Trophoblast cell (in vitro differentiated cells and primary cell): ENCODE measurements around the gene TMEM130.

Source experiments
- DNase-seq, 2 donors: peaks; one replicate each; pipeline ENCODE4 v3.0.0-alpha.2; 2016
- H2AFZ ChIP-seq: 2 replicates; pipeline ENCODE4 v1.6.1; 2013; ENCODE audit warnings: low read length, moderate library complexity, mild to moderate bottlenecking; ENCODE audit not compliant: insufficient read depth, poor library complexity
- H2AK5ac ChIP-seq: 2 replicates; pipeline ENCODE4 v1.6.1; 2013; ENCODE audit warnings: mild to moderate bottlenecking, low read length
- H2BK120ac ChIP-seq: 2 replicates; pipeline ENCODE4 v1.6.1; 2013; ENCODE audit warnings: low read length, mild to moderate bottlenecking, moderate library complexity; ENCODE audit not compliant: insufficient read depth, poor library complexity
- H2BK12ac ChIP-seq: 2 replicates; pipeline ENCODE4 v1.6.1; 2013; ENCODE audit warnings: mild to moderate bottlenecking, low read length, moderate library complexity
- H2BK5ac ChIP-seq: 2 replicates; pipeline ENCODE4 v1.6.1; 2013; ENCODE audit warnings: low read length, low read depth, moderate library complexity, mild to moderate bottlenecking; ENCODE audit not compliant: poor library complexity
- H3K14ac ChIP-seq: 2 replicates; pipeline ENCODE4 v1.6.1; 2013; ENCODE audit warnings: mild to moderate bottlenecking, low read length
- H3K18ac ChIP-seq: 2 replicates; pipeline ENCODE4 v1.6.1; 2013; ENCODE audit warnings: mild to moderate bottlenecking, low read length
- H3K23ac ChIP-seq: 2 replicates; pipeline ENCODE4 v1.6.1; 2013; ENCODE audit warnings: low read length
- H3K27ac ChIP-seq: 2 replicates; pipeline ENCODE4 v1.5.1; 2013; ENCODE audit warnings: low read depth, mild to moderate bottlenecking, inconsistent platforms, low read length, moderate library complexity
- H3K27me3 ChIP-seq: 2 replicates; pipeline ENCODE4 v1.6.1; 2013; ENCODE audit warnings: inconsistent platforms, mild to moderate bottlenecking, low read length, moderate library complexity; ENCODE audit not compliant: insufficient read depth
- H3K36me3 ChIP-seq, 2 experiments: 1 replicate in 1 of 2; 2 replicates in 1 of 2; pipeline ENCODE4 v1.6.1; 2013; ENCODE audit warnings: low read length in 2 of 2, mild to moderate bottlenecking in 2 of 2, moderate library complexity in 1 of 2; ENCODE audit not compliant: insufficient read depth in 2 of 2, control insufficient read depth in 1 of 2
- H3K4ac ChIP-seq: 2 replicates; pipeline ENCODE4 v1.6.1; 2013; ENCODE audit warnings: low read depth, mild to moderate bottlenecking, low read length, moderate library complexity
- H3K4me1 ChIP-seq, 2 experiments: 1 replicate in 1 of 2; 2 replicates in 1 of 2; pipeline ENCODE4 v1.6.1; 2013; ENCODE audit warnings: low read length in 2 of 2, mild to moderate bottlenecking in 2 of 2, moderate library complexity in 1 of 2; ENCODE audit not compliant: insufficient read depth in 2 of 2, control insufficient read depth in 1 of 2
- H3K4me2 ChIP-seq: 2 replicates; pipeline ENCODE4 v1.6.1; 2013; ENCODE audit warnings: inconsistent platforms, mild to moderate bottlenecking, low read length, moderate library complexity
- H3K4me3 ChIP-seq: 2 replicates; pipeline ENCODE4 v1.5.1; 2013; ENCODE audit warnings: mild to moderate bottlenecking, low read depth, low read length, inconsistent platforms
- H3K79me1 ChIP-seq: one replicate; pipeline ENCODE4 v1.6.1; 2013; ENCODE audit warnings: low read length
- H3K79me2 ChIP-seq: 2 replicates; pipeline ENCODE4 v1.6.1; 2013; ENCODE audit warnings: low read length, mild to moderate bottlenecking; ENCODE audit not compliant: control insufficient read depth, insufficient read depth, poor library complexity
- H3K9ac ChIP-seq: 2 replicates; pipeline ENCODE4 v1.6.1; 2013; ENCODE audit warnings: mild to moderate bottlenecking, low read length
- H3K9me3 ChIP-seq: 2 replicates; pipeline ENCODE4 v1.6.1; 2013; ENCODE audit warnings: low read depth, mild to moderate bottlenecking, control low read depth, inconsistent platforms, low read length; ENCODE audit not compliant: insufficient read depth
- H4K12ac ChIP-seq: 2 replicates; pipeline ENCODE4 v1.6.1; 2013; ENCODE audit warnings: low read depth, mild to moderate bottlenecking, low read length, moderate library complexity
- H4K8ac ChIP-seq: 2 replicates; pipeline ENCODE4 v1.6.1; 2013; ENCODE audit warnings: low read depth, mild to moderate bottlenecking, low read length, moderate library complexity
- H4K91ac ChIP-seq: one replicate; pipeline ENCODE4 v1.6.1; 2013; ENCODE audit warnings: low read depth, mild to moderate bottlenecking, low read length, moderate library complexity
- WGBS: extraction: QIAGEN DNeasy Blood & Tissue Kit; methylation state at CpG from one replicate; pipeline ENCODE4 v1.1.7; 2013; ENCODE audit warnings: missing lambda C conversion rate; ENCODE audit not compliant: insufficient read length, insufficient coverage; ENCODE audit errors: extremely low coverage; 5-methylcytosine and 5-hydroxymethylcytosine counted together

The TMEM130 gene

GRCh38 chr7:98866351-98866750 lies 3.5 kb downstream of the TMEM130 start:
- Histone ChIP-seq H3K9ac (no peak overlapping the region), H3K27ac (no peak overlapping the region), H2BK5ac (no peak overlapping the region), H3K27me3 (peaks cover 25% of the 10 kb centered on the region), H3K9me3 (peaks cover 1% of the 10 kb centered on the region), H4K8ac (no peak overlapping the region), H2AK5ac (peak overlapping the region; percentile 70), H3K4me1 (peaks cover 23 to 28% of the 10 kb centered on the region in 2 experiments), H4K91ac (peak overlapping the region; percentile 36), H3K79me2 (peaks cover 2% of the 10 kb centered on the region), H3K79me1 (peaks cover 8% of the 10 kb centered on the region), H3K4me2 (no peak overlapping the region), H3K23ac (no peak overlapping the region), H2BK12ac (peak overlapping the region; percentile 86), H4K12ac (no peak overlapping the region), H3K18ac (peak overlapping the region; percentile 4), H2BK120ac (peak overlapping the region; percentile 48), H3K4me3 (no peak overlapping the region), H3K36me3 (no peaks in the 10 kb centered on the region), H3K4ac (no peak overlapping the region), H2AFZ (no peak overlapping the region), H3K14ac (peak overlapping the region; percentile 59)
- DNase-seq = no peak
- WGBS = no CpG with 5 or more reads among the region's 12 CpGs

DNA sequence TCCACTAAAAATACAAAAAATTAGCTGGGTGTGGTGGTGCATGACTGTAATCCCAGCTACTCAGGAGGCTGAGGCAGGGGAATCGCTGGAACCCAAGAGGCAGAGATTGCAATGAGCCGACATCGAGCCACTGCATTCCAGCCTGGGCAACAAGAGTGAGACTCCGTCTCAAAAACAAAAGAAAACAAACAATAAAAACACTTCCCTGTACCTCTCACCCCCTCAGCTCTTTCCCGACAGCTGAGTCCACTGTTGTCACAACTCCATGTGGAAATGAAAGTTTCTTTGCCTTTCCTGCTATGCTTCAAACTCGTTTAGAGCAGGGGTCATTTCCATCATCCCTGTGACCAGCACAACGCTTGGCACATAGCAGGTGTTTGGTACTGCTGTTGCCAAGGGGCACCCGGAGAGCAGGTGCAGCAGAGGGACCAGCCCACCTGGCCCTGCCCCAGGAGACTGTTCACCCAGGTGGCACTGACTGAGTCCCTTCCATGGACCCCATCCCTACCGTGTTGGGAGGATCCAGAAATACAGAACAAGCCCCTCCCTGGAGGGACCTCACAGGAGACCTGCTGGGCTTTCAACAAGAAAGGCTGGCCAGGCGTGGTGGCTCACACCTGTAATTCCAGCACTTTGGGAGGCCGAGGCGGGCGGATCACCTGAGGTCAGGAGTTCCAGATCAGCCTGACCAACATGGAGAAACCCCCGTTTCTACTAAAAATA lies 4.9 kb downstream of the TMEM130 start:
- H3K4me3 ChIP-seq = no peak overlapping the region
- H2BK120ac ChIP-seq = peak overlapping the region; percentile 92
- H3K14ac ChIP-seq = peak overlapping the region; percentile 91
- peaks cover 21 to 27% of the 10 kb centered on the region in 2 experiments for H3K4me1 ChIP-seq
- peaks cover 8% of the 10 kb centered on the region for H3K79me1 ChIP-seq
- no peak overlapping the region for H3K4me2 ChIP-seq
- DNase-seq = peak; percentile 24 to 61
- H3K18ac ChIP-seq = peak overlapping the region; percentile 91
- no peak overlapping the region for H3K23ac ChIP-seq
- peak overlapping the region; percentile 59 for H2BK5ac ChIP-seq
- H2AK5ac ChIP-seq = peak overlapping the region; percentile 98
- H3K27me3 ChIP-seq = peaks cover 12% of the 10 kb centered on the region
- H3K9ac ChIP-seq = no peak overlapping the region
- H4K91ac ChIP-seq = peak overlapping the region; percentile 93
- peak overlapping the region; percentile 69 for H4K8ac ChIP-seq
- peak overlapping the region; percentile 96 for H2BK12ac ChIP-seq
- peak overlapping the region; percentile 57 for H3K4ac ChIP-seq
- H3K79me2 ChIP-seq = peaks cover 2% of the 10 kb centered on the region
- H3K27ac ChIP-seq = no peak overlapping the region
- no peaks in the 10 kb centered on the region for H3K36me3 ChIP-seq
- H4K12ac ChIP-seq = no peak overlapping the region
- no peaks in the 10 kb centered on the region for H3K9me3 ChIP-seq
- no CpG with 5 or more reads among the region's 14 CpGs for WGBS
- H2AFZ ChIP-seq = no peak overlapping the region

GRCh38 chr7:98863601-98864000 lies 6.2 kb downstream of the TMEM130 start:
- Histone ChIP-seq H3K14ac (no peak overlapping the region), H3K4me3 (no peak overlapping the region), H2BK5ac (no peak overlapping the region), H3K27me3 (no peaks in the 10 kb centered on the region), H3K9ac (no peak overlapping the region), H4K8ac (no peak overlapping the region), H2BK120ac (no peak overlapping the region), H3K79me2 (peaks cover 2% of the 10 kb centered on the region), H3K23ac (no peak overlapping the region), H2AFZ (no peak overlapping the region), H3K79me1 (peaks cover 8% of the 10 kb centered on the region), H2BK12ac (no peak overlapping the region), H3K27ac (no peak overlapping the region), H3K4me1 (peaks cover 18 to 24% of the 10 kb centered on the region in 2 experiments), H4K12ac (no peak overlapping the region), H3K9me3 (no peaks in the 10 kb centered on the region), H3K18ac (no peak overlapping the region), H3K4me2 (no peak overlapping the region), H3K36me3 (no peaks in the 10 kb centered on the region), H2AK5ac (no peak overlapping the region), H4K91ac (no peak overlapping the region), H3K4ac (no peak overlapping the region)
- WGBS = no CpG with 5 or more reads among the region's 2 CpGs
- DNase-seq = no peak

GRCh38 chr7:98862716-98863420 lies 6.9 kb downstream of the TMEM130 start:
- peak; percentile 30 to 69 for DNase-seq
- H3K4ac ChIP-seq = no peak overlapping the region
- H3K36me3 ChIP-seq = no peaks in the 10 kb centered on the region
- peaks cover 18 to 24% of the 10 kb centered on the region in 2 experiments for H3K4me1 ChIP-seq
- WGBS = no CpG with 5 or more reads among the region's 29 CpGs
- no peaks in the 10 kb centered on the region for H3K27me3 ChIP-seq
- H3K18ac ChIP-seq = no peak overlapping the region
- H4K12ac ChIP-seq = no peak overlapping the region
- peak overlapping the region; percentile 22 for H2AK5ac ChIP-seq
- H3K9me3 ChIP-seq = no peaks in the 10 kb centered on the region
- H3K9ac ChIP-seq = no peak overlapping the region
- H4K91ac ChIP-seq = no peak overlapping the region
- no peak overlapping the region for H3K4me2 ChIP-seq
- no peak overlapping the region for H3K23ac ChIP-seq
- H3K14ac ChIP-seq = no peak overlapping the region
- H2BK120ac ChIP-seq = no peak overlapping the region
- no peak overlapping the region for H2AFZ ChIP-seq
- H3K79me2 ChIP-seq = peaks cover 2% of the 10 kb centered on the region
- H4K8ac ChIP-seq = no peak overlapping the region
- peak overlapping the region; percentile 45 for H3K4me3 ChIP-seq
- peaks cover 8% of the 10 kb centered on the region for H3K79me1 ChIP-seq
- no peak overlapping the region for H2BK5ac ChIP-seq
- no peak overlapping the region for H3K27ac ChIP-seq
- H2BK12ac ChIP-seq = peak overlapping the region; percentile 74
